PC-3 (cell line): ENCODE results near the gene PXN. TPM values are rescaled to one million over a fixed set of nuclear protein-coding genes. Genes with fewer than 3 reads are reported as not detected.

Experiments
- ATAC-seq: fragments of 200-7000 bp; cut with Tn5 transposase; 2 replicates; pipeline ENCODE4 v1.9.1; 2020; ENCODE audit warnings: mild to moderate bottlenecking, moderate library complexity
- BruUV-seq: library from RNA; stranded (reverse); fragments of 400-500 nt; replicated peaks from 2 replicates; lab custom pipeline; 2021; lab: Mats Ljungman, UMichigan
- CTCF ChIA-PET: fragments of 300-600 bp; sonication (Branson Sonifier 250); formaldehyde crosslinking; loops from one replicate; lab custom pipeline; 2022; ENCODE audit warnings: antibody characterized with exemption; lab: Charles Lee
- POLR2A ChIA-PET: fragments of 300-600 bp; sonication (Branson Sonifier 250); formaldehyde crosslinking; loops from one replicate; lab custom pipeline; 2022; ENCODE audit warnings: antibody characterized with exemption; ENCODE audit not compliant: unreplicated experiment; lab: Charles Lee
- DNase-seq: peaks from one replicate; pipeline ENCODE4 v3.0.0-alpha.2; 2015
- H2AFZ ChIP-seq: fragments of 300-600 bp; sonication (generic); 2 replicates; pipeline ENCODE4 v1.6.0; 2016; ENCODE audit warnings: antibody characterized with exemption, low read length
- H3F3A ChIP-seq: fragments of 300-600 bp; sonication (generic); one replicate; pipeline ENCODE4 v1.6.0; 2017; ENCODE audit warnings: antibody characterized with exemption, low read length, control low read depth, mild to moderate bottlenecking; ENCODE audit not compliant: unreplicated experiment
- H3K27ac ChIP-seq: fragments of 300-600 bp; sonication (generic); 2 replicates; pipeline ENCODE4 v1.5.1; 2016; ENCODE audit warnings: mild to moderate bottlenecking, low read length
- H3K27me3 ChIP-seq: fragments of 300-600 bp; sonication (generic); 2 replicates; pipeline ENCODE4 v1.6.1; 2016; ENCODE audit warnings: low read length, mixed read lengths
- H3K36me3 ChIP-seq: fragments of 300-600 bp; sonication (generic); 2 replicates; pipeline ENCODE4 v1.6.1; 2016; ENCODE audit warnings: low read depth, mixed run types, low read length, mixed read lengths
- H3K4me1 ChIP-seq: fragments of 300-600 bp; sonication (generic); 2 replicates; pipeline ENCODE4 v1.5.1; 2016; ENCODE audit warnings: low read length; ENCODE audit not compliant: insufficient read depth
- H3K4me2 ChIP-seq: fragments of 300-600 bp; sonication (generic); 2 replicates; pipeline ENCODE4 v1.6.0; 2016; ENCODE audit warnings: low read length
- H3K4me3 ChIP-seq: fragments of 300-600 bp; sonication (generic); 2 replicates; pipeline ENCODE4 v1.5.1; 2016; ENCODE audit warnings: mild to moderate bottlenecking, low read length, mixed read lengths
- H3K79me2 ChIP-seq: fragments of 300-600 bp; sonication (generic); 2 replicates; pipeline ENCODE4 v1.6.1; 2017; ENCODE audit warnings: low read length, mixed read lengths
- H3K9ac ChIP-seq: fragments of 300-600 bp; sonication (generic); 2 replicates; pipeline ENCODE4 v1.6.0; 2016; ENCODE audit warnings: mild to moderate bottlenecking, low read length
- H3K9me2 ChIP-seq: fragments of 300-600 bp; sonication (generic); replicated peaks from 2 replicates; pipeline ENCODE4 v1.6.1; 2016; ENCODE audit warnings: mixed run types, low read length, mixed read lengths
- H3K9me3 ChIP-seq: fragments of 300-600 bp; sonication (generic); 2 replicates; pipeline ENCODE4 v1.6.1; 2016; ENCODE audit warnings: low read length, mixed read lengths
- H4K20me1 ChIP-seq: fragments of 300-600 bp; sonication (generic); 2 replicates; pipeline ENCODE4 v1.6.1; 2016; ENCODE audit warnings: low read length, mixed read lengths
- EZH2 ChIP-seq: fragments of 300-600 bp; sonication (generic); IDR thresholded peaks from one replicate; pipeline ENCODE4 v1.6.1; 2017; ENCODE audit warnings: antibody characterized with exemption, mild to moderate bottlenecking, low read length; ENCODE audit not compliant: unreplicated experiment
- EZH2phosphoT487 ChIP-seq: fragments of 300-600 bp; sonication (generic); IDR thresholded peaks from 2 replicates; pipeline ENCODE4 v1.6.1; 2018; ENCODE audit warnings: mild to moderate bottlenecking, antibody characterized with exemption, low read length, borderline replicate concordance
- intact Hi-C: fragments of 100-400 bp; cut with micrococcal nuclease; formaldehyde crosslinking; loops from 2 replicates; pipeline ENCODE4 v1.9.0; 2023
- total RNA-seq: library from RNA; depleted of rRNA; stranded (reverse); fragments of >200 nt; gene quantifications from 2 replicates; pipeline ENCODE4 v1.2.3, GENCODE V29; 2014
- TF ChIP-seq, protein P1 (sequence below): fragments of 300-600 bp; sonication (generic); conservative IDR thresholded peaks from 2 replicates; pipeline ENCODE4 v1.5.1; 2017; ENCODE audit warnings: antibody characterized with exemption, low read depth, mild to moderate bottlenecking, low read length

PXN gene
- total RNA-seq, 1 experiment from 2014 or later, result 313 TPM

DNA sequence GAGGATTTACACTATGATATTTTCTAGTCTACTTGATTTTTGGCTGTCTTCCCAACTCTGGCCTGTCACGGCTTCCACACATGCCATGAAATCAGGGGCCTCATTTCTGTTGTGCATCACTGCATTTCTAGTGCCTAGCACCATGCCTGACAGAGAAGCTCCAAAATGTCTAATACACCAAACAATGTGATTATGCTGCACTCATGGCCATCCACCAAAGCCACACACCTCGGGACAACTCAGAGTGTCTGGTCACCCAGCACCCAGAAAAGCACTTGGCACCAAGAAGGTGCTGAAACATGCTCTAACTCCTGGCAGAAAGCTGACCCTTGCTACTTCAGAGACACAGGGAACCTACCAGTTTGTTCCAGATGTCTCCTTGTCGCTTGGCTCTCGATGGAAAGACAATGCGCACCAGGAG, 82.3 kb downstream of the PXN start:
- no peak for ATAC-seq
- POLR2A ChIA-PET, result no interaction called here
- TF ChIP-seq EZH2, result no peak

DNA sequence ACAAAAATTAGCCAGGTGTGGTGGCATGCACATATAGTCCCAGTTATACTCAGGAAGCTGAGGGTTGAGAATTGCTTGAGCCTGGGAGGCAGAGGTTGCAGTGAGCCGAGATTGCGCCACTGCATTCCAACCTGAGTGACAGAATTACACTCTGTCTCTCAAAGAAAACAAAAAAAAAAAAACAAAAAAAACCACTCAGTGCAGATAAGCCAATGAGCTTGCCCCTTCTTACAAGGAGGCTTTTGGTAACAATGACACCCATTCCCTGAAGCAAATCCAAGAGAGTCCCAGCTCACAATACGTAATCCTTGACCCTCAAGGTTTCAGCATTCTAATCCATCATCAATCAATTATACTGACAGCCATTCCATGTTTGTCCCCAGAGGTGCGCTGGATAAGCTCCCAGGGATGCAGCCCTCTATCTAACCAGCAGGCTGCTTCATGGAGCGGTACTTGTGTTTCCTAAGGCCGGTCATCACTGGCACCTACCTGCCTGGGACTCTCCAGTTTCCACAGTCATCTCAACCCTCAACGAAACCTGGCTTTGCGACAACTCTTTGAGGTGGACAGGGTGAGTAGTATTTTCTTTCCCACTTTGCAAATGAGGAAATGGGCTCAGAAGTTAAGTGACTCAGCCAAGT, 83.4 kb downstream of the PXN start:
- Histone ChIP-seq H3K79me2 (peaks cover 79% of the 10 kb centered on the region), H3K36me3 (peaks cover 71% of the 10 kb centered on the region), H3K4me1 (peaks cover 24% of the 10 kb centered on the region), H3F3A (peaks cover 7% of the 10 kb centered on the region), H3K4me2 (peak overlapping the region; percentile 2; the same call in 1 of the 2 replicates), H3K9me2 (no peaks in the 10 kb centered on the region), H3K9ac (no peak overlapping the region), H3K4me3 (no peak overlapping the region), H4K20me1 (peaks cover 37% of the 10 kb centered on the region), H3K27me3 (no peaks in the 10 kb centered on the region), H3K27ac (peak overlapping the region; percentile 72), H2AFZ (no peak overlapping the region), H3K9me3 (no peaks in the 10 kb centered on the region)
- CTCF ChIA-PET, result interaction anchor here (0.6 to 1.4 kb wide), 3 partner anchors 11 to 83 kb away, joined by 3 to 5 read pairs (median 4); partner anchors contain the start of genes PXN and RPLP0
- intact Hi-C loops, result no loop called here
- peak; percentile 82 for ATAC-seq
- POLR2A ChIA-PET, result interaction anchor here (0.6 kb wide), 2 partner anchors 19 to 28 kb away, joined by 3 to 7 read pairs; partner anchors contain the start of gene RPLP0
- BruUV-seq, result TSS peak; percentile 8
- DNase-seq, result peak; percentile 92
- TF ChIP-seq EZH2, result no peak
- TF ChIP-seq, protein P1, sequence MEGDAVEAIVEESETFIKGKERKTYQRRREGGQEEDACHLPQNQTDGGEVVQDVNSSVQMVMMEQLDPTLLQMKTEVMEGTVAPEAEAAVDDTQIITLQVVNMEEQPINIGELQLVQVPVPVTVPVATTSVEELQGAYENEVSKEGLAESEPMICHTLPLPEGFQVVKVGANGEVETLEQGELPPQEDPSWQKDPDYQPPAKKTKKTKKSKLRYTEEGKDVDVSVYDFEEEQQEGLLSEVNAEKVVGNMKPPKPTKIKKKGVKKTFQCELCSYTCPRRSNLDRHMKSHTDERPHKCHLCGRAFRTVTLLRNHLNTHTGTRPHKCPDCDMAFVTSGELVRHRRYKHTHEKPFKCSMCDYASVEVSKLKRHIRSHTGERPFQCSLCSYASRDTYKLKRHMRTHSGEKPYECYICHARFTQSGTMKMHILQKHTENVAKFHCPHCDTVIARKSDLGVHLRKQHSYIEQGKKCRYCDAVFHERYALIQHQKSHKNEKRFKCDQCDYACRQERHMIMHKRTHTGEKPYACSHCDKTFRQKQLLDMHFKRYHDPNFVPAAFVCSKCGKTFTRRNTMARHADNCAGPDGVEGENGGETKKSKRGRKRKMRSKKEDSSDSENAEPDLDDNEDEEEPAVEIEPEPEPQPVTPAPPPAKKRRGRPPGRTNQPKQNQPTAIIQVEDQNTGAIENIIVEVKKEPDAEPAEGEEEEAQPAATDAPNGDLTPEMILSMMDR, result no peak; the same call in 1 of the 2 replicates
- no peak for TF ChIP-seq EZH2phosphoT487

More for the DNA sequence above, 82.3 kb downstream of the PXN start:
- Histone ChIP-seq H3K9me2 (no peaks in the 10 kb centered on the region), H2AFZ (no peak overlapping the region), H3K4me2 (no peak overlapping the region), H3K27ac (peak overlapping the region; percentile 72), H4K20me1 (peaks cover 42% of the 10 kb centered on the region), H3K79me2 (peaks cover 87% of the 10 kb centered on the region), H3K9ac (no peak overlapping the region), H3K27me3 (no peaks in the 10 kb centered on the region), H3K36me3 (peaks cover 68% of the 10 kb centered on the region), H3K9me3 (no peaks in the 10 kb centered on the region), H3K4me1 (peaks cover 24% of the 10 kb centered on the region), H3F3A (peaks cover 7% of the 10 kb centered on the region), H3K4me3 (no peak overlapping the region)
- CTCF ChIA-PET, result interaction anchor here (1.4 kb wide), 1 partner anchor 18 kb away, joined by 5 read pairs; the partner anchor contains the start of gene RPLP0
- intact Hi-C loops, result no loop called here
- no TSS peak for BruUV-seq
- DNase-seq, result no peak

DNA sequence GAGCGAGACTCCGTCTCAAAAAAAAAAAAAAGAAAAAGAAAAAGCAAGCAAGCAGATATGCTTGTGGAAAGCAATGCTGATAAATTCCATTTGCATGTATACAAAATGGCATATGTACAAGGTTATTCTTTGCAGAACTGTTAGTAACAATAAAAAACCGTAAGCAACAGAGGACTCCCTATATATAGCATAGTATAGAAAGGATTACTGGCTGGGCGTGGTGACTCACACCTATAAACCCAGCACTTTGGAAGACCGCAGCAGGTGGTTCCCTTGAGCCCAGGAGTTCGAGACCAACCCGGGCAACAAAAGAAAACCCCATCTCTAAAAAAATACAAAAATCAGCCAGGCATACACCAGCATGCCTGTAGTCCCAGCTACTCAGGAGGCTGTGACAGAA, 84.6 kb downstream of the PXN start:
- Histone ChIP-seq H3K9me3 (no peaks in the 10 kb centered on the region), H3K79me2 (peaks cover 67% of the 10 kb centered on the region), H3K27me3 (no peaks in the 10 kb centered on the region), H3K27ac (no peak overlapping the region), H3K4me2 (no peak overlapping the region), H3F3A (peaks cover 7% of the 10 kb centered on the region), H2AFZ (no peak overlapping the region), H4K20me1 (peaks cover 27% of the 10 kb centered on the region), H3K4me1 (peaks cover 24% of the 10 kb centered on the region), H3K9me2 (no peaks in the 10 kb centered on the region), H3K9ac (no peak overlapping the region), H3K36me3 (peaks cover 71% of the 10 kb centered on the region), H3K4me3 (no peak overlapping the region)
- BruUV-seq, result no TSS peak
- intact Hi-C loops, result no loop called here
- ChIA-PET POLR2A (no interaction called here), CTCF (no interaction called here)
- peak; percentile 50 for DNase-seq
- ATAC-seq, result peak; percentile 19; the same call in 1 of the 2 replicates
- TF ChIP-seq EZH2phosphoT487 (no peak), EZH2 (no peak)
- TF ChIP-seq, protein P1, result no peak
